Stimulated activated naive CD8-positive, alpha-beta T cell treated with anti-CD3 and anti-CD28 coated beads, Interleukin-15, amount 100 ng/mL, for 72 hours (primary cell): ENCODE measurements around the gene ATP11C.
"Not testable (repeated sequence)": the region's sequence is repeated elsewhere in the genome, so short reads cannot be mapped to it uniquely, and the experiment has no call there.

Source experiments
- ATAC-seq: fragments of 150-1000 bp; cut with Tn5 transposase; 2 replicates; pipeline ENCODE4 v1.10.0; 2021; ENCODE audit warnings: mild to moderate bottlenecking, moderate library complexity
- DNase-seq, 2 donors: peaks; one replicate each; pipeline ENCODE4 v3.0.0; 2021 to 2022
- H3K27ac Mint-ChIP-seq, 2 donors: one replicate each; pipeline ENCODE4 v1.8.0; 2022; ENCODE audit warnings: mild to moderate bottlenecking in 2 of 2, mixed read lengths in 2 of 2, moderate library complexity in 2 of 2
- H3K27me3 Mint-ChIP-seq: one replicate; pipeline ENCODE4 v1.8.0; 2022; ENCODE audit warnings: mixed read lengths
- H3K4me1 Mint-ChIP-seq: one replicate; pipeline ENCODE4 v1.8.0; 2022; ENCODE audit warnings: mild to moderate bottlenecking, mixed read lengths
- H3K4me3 Mint-ChIP-seq, 2 donors: one replicate each; pipeline ENCODE4 v1.8.0; 2022; ENCODE audit warnings: mild to moderate bottlenecking in 2 of 2, mixed read lengths in 2 of 2, moderate library complexity in 1 of 2
- H3K9me3 Mint-ChIP-seq, 2 donors: one replicate each; pipeline ENCODE4 v1.8.0; 2022; ENCODE audit warnings: mixed read lengths in 2 of 2

ATP11C gene

DNA sequence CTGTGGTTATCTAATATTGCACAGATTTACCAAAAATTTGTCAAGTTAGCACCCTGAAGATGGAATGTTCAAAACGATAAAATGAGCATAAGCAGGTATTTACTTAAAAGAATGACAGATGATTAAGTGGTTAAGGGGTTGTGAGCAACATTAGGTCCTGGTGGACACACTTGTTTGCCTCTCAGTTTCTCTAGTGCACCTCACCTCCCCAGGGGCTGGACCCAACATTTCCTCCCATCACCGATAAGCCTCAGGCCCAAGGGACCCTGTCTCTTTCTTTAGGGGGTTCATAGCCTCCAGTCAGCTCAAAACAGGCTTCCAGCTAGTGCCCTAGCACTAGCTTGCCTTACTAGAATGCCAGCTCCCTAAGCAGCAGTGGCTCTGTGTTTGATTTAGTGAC, 88.0 kb downstream of the ATP11C start:
- ATAC-seq (no peak), DNase-seq (no peak)
- peak overlapping the region in 1 of 2 donors; percentile 78 for H3K27ac Mint-ChIP-seq
- H3K27me3 Mint-ChIP-seq, result no peaks in the 10 kb centered on the region
- peaks cover 0 to 2% of the 10 kb centered on the region in 2 donors for H3K9me3 Mint-ChIP-seq
- peaks cover 15% of the 10 kb centered on the region for H3K4me1 Mint-ChIP-seq
- no peak overlapping the region for H3K4me3 Mint-ChIP-seq

DNA sequence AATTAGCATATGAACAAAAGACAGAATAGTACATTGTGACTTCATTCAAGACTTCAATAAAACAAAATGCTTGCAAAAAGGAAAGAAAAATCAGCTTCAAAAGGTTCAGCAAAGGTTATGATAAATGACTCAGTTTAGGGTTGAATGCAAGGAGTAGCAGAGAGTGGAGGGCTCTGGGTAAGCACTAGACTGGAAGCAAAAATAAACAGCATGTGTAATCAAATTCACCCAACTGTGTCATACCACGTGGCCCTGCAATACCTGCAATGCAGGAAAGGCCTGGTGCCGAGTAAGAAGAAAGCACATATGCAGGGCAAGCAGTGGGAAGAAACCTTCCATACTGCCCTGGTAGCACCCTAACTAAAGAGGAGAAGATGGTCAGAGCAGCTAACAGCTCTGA, 88.7 kb downstream of the ATP11C start:
- ATAC-seq (peak; percentile 46), DNase-seq (no peak)
- Mint-ChIP-seq H3K4me3 (no peak overlapping the region), H3K4me1 (peaks cover 15% of the 10 kb centered on the region), H3K27me3 (no peaks in the 10 kb centered on the region), H3K27ac (peak overlapping the region in 1 of 2 donors; percentile 75), H3K9me3 (peaks cover 0 to 9% of the 10 kb centered on the region in 2 donors)

DNA sequence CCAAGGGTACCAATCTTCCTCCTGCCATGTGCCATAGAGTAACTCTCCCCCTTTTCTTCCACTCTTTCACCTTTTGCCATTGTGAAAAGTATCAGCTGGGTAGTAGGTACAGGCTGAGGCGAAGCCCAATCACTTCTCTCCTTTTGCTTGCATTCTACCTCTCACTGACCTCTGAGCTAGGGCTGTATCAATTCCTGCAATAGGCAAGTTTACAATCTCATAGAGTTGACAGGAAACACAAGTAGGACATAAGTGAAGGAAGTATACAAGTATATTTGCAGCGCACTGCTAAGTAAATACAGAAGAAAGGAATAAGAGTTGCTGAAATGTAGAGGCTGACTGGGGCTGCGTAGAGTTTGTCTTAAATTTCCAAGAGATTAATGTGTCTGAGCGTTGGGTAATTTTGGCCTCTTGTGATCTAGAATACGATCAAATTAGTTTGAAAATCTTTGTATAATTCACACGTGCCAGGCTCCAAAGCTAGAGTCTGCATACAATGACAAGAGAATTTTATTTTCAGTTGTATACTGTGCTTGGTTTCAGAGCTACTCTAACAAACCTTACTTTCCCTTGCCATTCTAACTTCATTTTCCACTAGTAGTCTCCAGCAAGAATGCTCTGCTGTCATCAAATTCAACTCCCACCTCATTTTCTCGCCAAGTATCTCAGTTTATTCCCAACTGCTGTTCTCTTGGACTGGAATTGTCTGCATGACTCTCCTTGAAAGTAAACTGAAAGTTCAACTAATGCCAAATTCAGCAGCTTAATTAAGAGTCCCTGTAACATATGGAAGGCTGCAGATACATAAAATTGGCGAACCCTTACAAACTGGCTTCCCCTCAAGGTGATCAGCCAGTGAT, 90.3 kb downstream of the ATP11C start:
- H3K4me3 Mint-ChIP-seq, result no peak overlapping the region
- DNase-seq (no peak), ATAC-seq (no peak)
- no peak overlapping the region for H3K27ac Mint-ChIP-seq
- H3K9me3 Mint-ChIP-seq, result peaks cover 0 to 13% of the 10 kb centered on the region in 2 donors
- H3K4me1 Mint-ChIP-seq, result peaks cover 15% of the 10 kb centered on the region
- no peaks in the 10 kb centered on the region for H3K27me3 Mint-ChIP-seq

DNA sequence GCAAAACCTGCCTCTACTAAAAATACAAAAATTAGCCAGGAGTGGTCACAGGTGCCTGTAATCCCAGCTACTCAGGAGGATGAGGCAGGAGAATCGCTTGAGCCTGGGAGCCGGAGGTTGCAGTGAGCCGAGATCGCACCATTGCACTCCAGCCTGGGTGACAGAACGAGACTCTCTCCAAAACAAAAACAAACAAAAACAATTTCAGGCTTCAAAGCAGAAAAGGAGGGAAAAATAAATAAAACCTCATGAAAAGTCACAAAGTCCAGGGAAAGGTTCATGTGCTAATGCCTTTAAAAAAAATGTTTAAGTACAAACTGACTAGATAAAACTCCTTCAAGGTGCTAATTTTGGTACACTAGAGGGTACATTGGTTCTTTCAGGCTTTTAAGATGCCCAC, 96.5 kb downstream of the ATP11C start:
- H3K9me3 Mint-ChIP-seq, result peaks cover 0 to 13% of the 10 kb centered on the region in 2 donors
- not testable (repeated sequence) for H3K4me3 Mint-ChIP-seq, DNase-seq, H3K27me3 Mint-ChIP-seq, H3K27ac Mint-ChIP-seq, ATAC-seq
- H3K4me1 Mint-ChIP-seq, result peaks cover 14% of the 10 kb centered on the region

DNA sequence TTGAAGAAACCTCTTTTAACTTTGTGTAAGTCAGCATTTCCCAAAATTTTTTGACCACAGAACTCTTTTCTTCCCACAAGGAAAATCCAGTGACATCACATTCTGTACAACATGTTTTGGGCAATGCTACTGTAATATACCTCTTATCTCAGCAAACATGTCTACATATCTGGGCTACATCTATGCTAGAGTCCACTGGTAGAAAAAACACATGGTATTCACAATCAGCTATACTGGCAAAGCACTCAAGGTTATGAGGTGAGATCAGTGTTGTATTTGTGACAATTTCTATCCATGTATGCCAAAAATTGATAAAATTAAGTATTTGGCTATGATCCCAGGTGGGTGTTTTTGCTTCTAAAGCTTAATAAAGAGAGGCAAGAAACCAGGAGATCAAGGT, 98.0 kb downstream of the ATP11C start:
- Mint-ChIP-seq H3K4me1 (peaks cover 18% of the 10 kb centered on the region), H3K27ac (no peak overlapping the region), H3K27me3 (no peaks in the 10 kb centered on the region), H3K4me3 (no peak overlapping the region), H3K9me3 (peaks cover 0 to 11% of the 10 kb centered on the region in 2 donors)
- ATAC-seq (no peak), DNase-seq (no peak)

DNA sequence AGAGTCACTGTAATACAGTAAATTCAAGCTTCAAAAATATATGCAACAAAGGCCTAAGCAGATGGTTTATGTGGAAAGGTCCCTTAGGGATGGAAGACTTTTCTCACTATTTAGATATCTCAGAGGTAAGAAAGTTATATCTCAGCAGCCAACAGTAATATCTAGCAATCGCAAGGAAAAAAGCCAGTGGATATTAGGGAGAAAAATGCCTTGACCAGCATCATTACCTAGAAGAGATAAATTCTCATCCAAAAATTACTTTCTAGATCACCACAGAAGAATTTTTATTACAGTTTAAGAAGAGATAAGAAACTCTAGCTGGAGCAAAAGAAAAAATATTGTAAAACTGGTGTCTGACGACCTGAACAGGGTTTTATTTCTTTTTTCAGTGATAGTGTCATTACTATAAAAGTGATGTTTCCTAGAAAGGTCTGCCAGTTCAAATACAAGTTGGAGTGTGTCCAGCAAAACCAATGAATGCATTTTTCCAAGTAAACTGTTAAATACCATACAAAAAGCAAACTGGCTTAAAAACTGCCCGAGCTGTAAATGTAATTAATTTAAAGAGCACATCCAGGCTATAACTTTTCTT, 100.0 kb downstream of the ATP11C start:
- Mint-ChIP-seq H3K9me3 (no peaks in the 10 kb centered on the region), H3K4me3 (no peak overlapping the region), H3K27ac (no peak overlapping the region), H3K27me3 (no peaks in the 10 kb centered on the region), H3K4me1 (peaks cover 31% of the 10 kb centered on the region)
- DNase-seq (no peak), ATAC-seq (no peak)

DNA sequence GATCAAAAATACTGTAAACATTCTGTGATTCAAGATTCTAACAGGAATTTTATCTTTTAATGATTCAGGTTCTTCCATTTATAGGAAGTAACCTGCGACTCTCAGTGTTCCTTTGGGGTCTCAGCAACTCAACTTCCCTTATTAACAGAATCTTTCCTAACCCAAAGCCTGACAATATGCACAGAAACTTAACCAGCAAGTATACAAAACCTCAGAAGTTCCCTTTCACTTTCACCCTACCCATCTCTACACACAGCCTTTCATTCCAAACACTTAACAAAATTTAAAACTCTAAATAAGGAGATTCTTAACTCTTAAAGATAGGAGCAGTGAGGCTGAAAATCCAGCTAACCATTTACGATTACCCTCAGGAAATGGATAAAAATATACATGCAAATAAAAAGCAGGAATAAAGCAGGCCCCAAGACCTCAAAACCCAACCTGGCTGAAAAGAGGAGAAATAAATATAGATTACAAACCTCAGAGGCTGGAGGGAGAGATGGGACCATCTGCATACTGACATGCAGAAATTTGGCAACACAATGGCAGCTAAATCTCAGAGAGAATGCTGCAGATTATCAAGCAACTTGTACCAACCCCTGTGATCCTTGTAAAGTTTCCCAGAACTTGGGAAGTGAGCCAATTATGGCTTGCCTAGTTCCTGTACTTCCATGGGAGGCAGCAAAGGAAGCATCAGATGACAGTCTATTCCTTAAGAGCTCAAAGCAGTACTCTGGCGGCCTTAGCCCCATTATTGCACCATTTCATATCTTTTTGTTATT, 101.0 kb downstream of the ATP11C start:
- peaks cover 34% of the 10 kb centered on the region for H3K4me1 Mint-ChIP-seq
- H3K27ac Mint-ChIP-seq, result peak overlapping the region in 1 of 2 donors; percentile 72
- peak; percentile 57 for ATAC-seq
- H3K9me3 Mint-ChIP-seq, result no peaks in the 10 kb centered on the region
- H3K27me3 Mint-ChIP-seq, result no peaks in the 10 kb centered on the region
- DNase-seq, result no peak
- H3K4me3 Mint-ChIP-seq, result peak overlapping the region; percentile 14 to 57

DNA sequence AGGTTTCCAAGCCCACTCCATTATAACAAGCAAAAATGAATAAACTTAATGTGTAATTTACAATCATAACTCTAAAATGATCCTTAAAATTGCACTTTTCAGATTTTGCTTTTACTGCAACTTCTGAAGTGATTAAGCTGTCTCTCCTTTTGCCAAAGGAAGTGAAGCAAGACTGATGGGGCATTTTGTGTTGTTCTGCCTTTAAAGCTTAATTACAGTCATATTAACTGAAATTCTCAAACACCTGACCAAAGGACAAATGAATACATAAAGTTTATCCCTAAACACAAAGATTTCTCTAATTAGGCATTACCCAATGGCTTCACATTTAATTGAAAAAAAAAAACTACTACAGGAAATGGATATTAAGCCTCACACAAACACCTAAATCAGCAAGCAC, 101.8 kb downstream of the ATP11C start:
- Mint-ChIP-seq H3K27me3 (no peaks in the 10 kb centered on the region), H3K27ac (no peak overlapping the region)

DNA sequence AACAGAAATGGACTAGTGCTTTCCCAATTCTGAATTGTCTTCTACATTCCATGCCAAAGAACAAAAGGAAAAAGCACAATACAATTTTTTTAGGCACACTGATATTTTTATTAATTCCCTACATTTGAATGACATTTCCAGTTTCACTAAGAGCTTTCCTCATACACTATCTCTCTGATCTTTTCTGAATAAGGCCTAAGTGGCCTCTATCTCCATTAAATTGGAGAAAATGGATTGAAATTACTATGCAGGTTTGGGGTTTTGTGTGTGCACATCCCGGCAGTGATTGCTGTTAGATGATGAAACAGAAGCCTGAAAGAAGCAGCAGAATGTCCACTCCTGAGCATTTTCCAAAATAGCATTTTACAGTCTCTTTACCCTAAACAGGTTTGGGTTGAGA, 104.0 kb downstream of the ATP11C start:
- Mint-ChIP-seq H3K4me3 (no peak overlapping the region), H3K4me1 (peaks cover 34% of the 10 kb centered on the region), H3K27me3 (no peaks in the 10 kb centered on the region), H3K27ac (peak overlapping the region; percentile 42 to 46), H3K9me3 (no peaks in the 10 kb centered on the region)
- ATAC-seq, result no peak
- DNase-seq, result no peak

More for the DNA sequence above, 101.8 kb downstream of the ATP11C start:
- H3K9me3 Mint-ChIP-seq, result no peaks in the 10 kb centered on the region
- H3K4me3 Mint-ChIP-seq, result no peak overlapping the region
- no peak for ATAC-seq
- peaks cover 34% of the 10 kb centered on the region for H3K4me1 Mint-ChIP-seq
- no peak for DNase-seq

DNA sequence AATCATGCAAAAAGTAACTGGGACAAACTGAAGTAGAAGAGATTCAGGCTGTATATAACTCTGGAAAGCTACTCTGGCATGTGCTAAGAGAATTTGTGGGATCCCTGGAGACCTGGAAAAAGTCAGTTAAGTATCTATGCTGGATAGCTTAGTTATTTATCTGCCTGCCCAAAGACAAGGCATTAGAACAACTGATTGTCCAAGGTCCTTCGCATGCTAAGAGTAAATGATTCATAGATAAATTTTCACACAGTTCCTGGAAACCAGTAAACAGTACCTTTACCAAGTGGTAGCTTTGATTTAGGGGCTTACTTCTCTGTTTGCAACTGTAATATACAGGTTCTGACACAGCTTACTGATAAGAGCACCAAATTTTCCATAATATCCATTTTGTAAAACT, 104.8 kb downstream of the ATP11C start:
- no peaks in the 10 kb centered on the region for H3K9me3 Mint-ChIP-seq
- H3K4me3 Mint-ChIP-seq, result no peak overlapping the region
- ATAC-seq (no peak), DNase-seq (no peak)
- peak overlapping the region in 1 of 2 donors; percentile 19 for H3K27ac Mint-ChIP-seq
- H3K27me3 Mint-ChIP-seq, result no peaks in the 10 kb centered on the region
- peaks cover 34% of the 10 kb centered on the region for H3K4me1 Mint-ChIP-seq

DNA sequence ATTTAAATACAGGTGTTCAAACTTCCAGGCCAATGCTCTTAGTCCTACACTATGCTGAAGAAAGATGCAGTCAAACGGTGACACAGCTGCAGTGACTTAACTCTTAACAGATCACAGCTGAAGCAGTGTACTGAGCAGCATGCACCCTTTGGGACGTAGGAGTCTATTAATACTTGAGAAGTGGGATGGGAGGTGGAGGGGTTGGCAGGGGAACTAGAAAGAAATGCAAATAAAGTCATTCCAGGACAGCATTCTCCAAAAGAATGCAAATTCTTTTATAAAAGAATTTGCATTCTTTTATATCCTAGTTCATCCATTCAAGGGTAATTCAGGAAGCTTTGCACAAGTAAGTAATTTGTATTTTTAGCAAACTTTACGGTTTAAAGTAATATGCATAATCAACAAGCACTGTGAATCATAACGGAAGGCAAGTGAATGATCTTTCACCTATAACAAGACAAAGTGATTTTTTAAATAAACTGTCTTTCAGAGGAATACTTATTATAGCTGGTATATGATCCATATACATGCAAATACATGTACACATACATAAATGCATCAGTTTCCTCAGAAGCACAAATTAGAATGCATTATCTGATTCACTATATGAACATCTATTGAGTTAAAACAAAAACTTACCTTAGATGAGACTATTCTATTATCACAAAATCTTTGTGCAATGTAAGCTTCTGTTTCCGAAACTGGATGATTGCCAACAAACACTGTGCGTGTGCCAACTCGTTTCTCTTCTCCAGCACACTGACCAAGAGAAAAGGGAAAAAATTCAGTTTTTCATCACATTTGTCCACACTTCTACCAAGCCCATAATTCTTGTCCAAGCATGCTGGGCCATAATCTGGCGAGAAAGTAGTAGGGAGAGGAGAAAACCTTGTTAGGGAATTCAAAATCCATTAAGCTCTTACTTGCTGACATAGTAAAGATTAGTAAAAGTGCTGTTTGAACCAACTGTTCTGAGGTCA, 106.5 kb downstream of the ATP11C start:
- peaks cover 21% of the 10 kb centered on the region for H3K4me1 Mint-ChIP-seq
- no peak overlapping the region for H3K4me3 Mint-ChIP-seq
- no peaks in the 10 kb centered on the region for H3K27me3 Mint-ChIP-seq
- DNase-seq, result no peak
- no peak for ATAC-seq
- no peaks in the 10 kb centered on the region for H3K9me3 Mint-ChIP-seq
- H3K27ac Mint-ChIP-seq, result no peak overlapping the region

DNA sequence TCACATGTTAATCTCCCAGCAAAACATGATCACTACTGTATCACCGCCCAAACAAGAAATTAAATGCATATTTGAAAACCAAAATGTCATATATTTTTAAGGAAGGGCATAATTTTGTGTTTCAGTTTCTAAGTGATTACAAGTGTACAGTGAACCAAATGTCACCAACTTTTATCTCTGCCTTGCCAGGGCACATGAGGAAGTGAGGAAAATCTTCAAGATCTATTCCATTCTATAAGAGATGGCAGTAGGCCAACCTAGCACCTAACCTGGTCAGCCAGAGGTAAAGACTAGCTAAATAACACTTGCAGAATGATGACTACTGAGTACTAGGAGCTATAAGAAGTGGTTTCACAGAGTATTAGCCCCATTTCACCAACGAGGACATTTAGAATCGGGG, 107.2 kb downstream of the ATP11C start:
- H3K9me3 Mint-ChIP-seq, result no peaks in the 10 kb centered on the region
- peaks cover 17% of the 10 kb centered on the region for H3K4me1 Mint-ChIP-seq
- DNase-seq, result no peak
- H3K27me3 Mint-ChIP-seq, result no peaks in the 10 kb centered on the region
- no peak for ATAC-seq
- no peak overlapping the region for H3K4me3 Mint-ChIP-seq
- H3K27ac Mint-ChIP-seq, result no peak overlapping the region

DNA sequence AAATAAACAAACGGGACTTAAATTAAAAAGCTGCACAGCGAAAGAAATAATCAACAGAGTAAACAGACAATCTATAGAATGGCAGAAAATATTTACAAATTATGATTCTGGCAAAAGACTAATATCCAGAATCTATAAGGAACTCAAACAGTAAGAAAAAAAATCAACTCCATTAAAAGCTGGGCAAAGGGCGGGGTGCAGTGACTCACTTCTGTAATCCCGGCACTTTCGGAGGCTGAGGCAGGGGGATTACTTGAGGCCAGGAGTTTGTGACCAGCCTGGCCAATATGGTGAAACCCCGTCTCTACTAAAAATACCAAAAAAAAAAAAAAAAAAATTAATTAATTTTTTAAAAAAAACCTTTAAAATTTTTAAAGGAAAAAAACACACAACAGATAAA, 109.0 kb downstream of the ATP11C start:
- Mint-ChIP-seq H3K27ac (no peak overlapping the region), H3K27me3 (no peaks in the 10 kb centered on the region), H3K9me3 (no peaks in the 10 kb centered on the region), H3K4me1 (peaks cover 16% of the 10 kb centered on the region), H3K4me3 (no peak overlapping the region)
- DNase-seq (no peak), ATAC-seq (no peak)

DNA sequence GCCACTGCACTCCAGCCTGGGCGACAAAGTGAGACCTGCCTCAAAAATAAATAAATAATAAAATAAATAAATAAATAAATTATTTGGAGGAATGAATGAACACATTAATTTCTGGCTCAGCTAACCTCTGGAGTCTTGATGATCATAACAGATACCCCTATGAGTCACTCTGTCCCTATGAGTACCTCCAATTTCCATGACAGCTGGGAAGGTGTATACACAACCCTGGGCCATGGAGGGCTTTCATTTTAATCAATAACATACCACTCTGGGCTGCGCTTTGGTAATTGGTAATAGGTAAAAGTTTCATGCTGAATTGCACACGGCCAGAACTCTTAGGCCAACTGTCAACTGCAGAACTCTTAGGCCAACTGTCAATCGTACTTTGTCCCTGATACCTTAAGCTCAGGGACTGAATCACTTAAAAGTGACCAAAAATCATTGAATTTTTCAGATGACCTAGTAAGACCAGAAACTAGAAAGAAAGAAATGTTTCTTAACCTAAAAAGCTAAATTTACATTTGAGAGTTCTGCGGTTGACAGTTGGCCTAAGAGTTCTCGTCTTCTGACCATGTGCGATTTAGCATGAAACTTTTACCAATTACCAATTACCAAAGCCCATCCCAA, 112.4 kb downstream of the ATP11C start:
- H3K4me1 Mint-ChIP-seq, result peaks cover 33% of the 10 kb centered on the region

More for the DNA sequence above, 112.4 kb downstream of the ATP11C start:
- Mint-ChIP-seq H3K27me3 (no peaks in the 10 kb centered on the region), H3K27ac (no peak overlapping the region), H3K9me3 (no peaks in the 10 kb centered on the region), H3K4me3 (no peak overlapping the region)
- ATAC-seq (peak; percentile 55), DNase-seq (no peak)
